Activated CD4-positive, alpha-beta T cell treated with anti-CD3 and anti-CD28 coated beads, Interleukin-2, amount 50 U/mL, for 1 hour (primary cell): Measurements from ENCODE around the gene SLC27A1.
"Not testable (repeated sequence)": the region's sequence is repeated elsewhere in the genome, so short reads cannot be mapped to it uniquely, and the experiment has no call there.

ENCODE experiments used
- DNase-seq: peaks from one replicate; pipeline ENCODE4 v3.0.0-alpha.2; 2020

Gene SLC27A1

DNA sequence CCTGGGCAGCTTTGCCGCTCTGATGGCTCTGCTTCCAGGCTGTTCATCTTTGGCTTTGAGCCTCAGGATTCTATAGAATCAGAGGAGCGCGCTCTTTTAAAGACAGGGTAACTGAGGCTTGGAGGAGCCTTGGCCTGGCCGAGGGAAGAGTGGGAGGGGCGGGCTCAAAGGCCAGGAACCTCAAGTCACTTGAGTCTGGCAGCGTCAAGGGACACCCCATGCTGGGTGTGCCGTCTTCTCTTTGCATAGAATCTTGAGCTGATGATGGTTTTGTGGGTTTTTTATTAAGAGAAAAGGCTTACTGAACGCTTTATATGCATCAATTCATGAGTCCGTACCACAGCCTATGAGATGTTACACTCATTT is 42.2 kb downstream of the SLC27A1 start:
- DNase-seq, result no peak

DNA sequence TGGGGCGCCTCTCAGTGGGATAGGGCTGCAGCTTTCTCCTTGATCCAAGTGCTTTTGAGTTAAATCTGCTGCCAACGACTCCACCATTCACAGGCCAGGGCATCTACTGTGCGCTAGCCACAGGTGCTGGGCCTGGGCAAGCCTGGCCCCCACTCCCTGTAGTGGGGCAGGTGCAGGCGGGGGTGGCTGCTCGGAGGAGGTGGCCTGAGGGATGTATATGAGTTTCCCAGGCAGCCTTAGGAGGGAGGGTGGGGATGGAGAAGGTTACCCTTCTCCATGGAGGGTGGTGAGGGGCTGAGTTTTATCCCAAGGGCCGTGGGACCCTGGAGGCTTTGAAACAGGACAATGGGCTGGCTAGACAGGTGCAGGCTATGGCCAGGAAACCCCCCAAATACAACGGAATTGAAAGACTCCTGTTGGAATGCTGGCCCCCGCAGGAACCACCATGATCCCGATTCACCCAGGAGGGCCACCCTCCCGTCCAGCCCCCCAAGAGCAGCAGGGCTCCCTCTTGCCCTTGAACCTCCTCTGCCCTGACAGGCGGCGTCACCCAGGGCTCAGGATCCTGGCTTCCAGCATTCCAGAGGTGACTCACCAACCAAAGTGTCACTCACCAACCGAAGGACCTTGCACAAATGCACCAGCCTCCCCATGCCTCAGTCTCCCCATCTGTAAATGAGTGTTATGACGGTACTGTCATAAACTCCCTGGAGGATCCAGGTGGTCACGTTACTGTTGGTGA is 45.3 kb downstream of the SLC27A1 start:
- no peak for DNase-seq

DNA sequence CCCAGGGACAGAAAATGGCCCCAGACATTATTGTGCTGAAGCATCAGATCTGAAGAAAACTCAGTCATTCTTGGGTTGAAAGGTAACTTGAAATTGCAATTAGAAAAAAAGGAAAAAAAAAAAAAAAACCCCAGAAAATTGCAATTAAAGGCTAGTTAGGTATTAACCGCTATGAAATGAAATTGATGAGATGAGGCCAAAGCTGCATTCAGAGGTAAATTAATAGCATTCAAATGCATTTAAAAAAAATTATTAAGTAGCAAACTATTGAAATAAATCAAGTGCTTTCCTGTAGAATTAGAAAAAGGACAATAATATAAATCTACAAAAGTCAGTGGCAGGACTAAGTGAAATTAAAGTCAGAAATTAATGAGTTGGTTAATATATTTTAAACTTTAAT is 47.6 kb downstream of the SLC27A1 start:
- DNase-seq, result no peak

DNA sequence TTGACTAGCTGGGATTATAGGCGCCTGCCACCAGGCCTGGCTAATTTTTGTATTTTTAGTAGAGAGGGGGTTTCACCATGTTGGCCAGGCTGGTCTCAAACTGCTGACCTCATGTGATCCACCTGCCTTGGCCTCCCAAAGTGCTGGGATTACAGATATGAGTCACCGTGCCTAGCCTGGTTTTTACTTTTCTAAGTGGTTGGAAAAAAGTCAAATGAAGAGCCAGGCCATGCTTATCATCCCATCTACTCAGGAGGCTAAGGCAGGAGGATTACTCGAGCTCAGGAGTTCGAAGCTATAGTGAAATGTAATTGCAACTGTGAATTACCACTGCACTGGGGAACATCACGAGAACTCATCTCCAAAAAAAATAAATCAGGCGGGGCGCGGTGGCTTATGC is 48.3 kb downstream of the SLC27A1 start:
- DNase-seq, result not testable (repeated sequence)

DNA sequence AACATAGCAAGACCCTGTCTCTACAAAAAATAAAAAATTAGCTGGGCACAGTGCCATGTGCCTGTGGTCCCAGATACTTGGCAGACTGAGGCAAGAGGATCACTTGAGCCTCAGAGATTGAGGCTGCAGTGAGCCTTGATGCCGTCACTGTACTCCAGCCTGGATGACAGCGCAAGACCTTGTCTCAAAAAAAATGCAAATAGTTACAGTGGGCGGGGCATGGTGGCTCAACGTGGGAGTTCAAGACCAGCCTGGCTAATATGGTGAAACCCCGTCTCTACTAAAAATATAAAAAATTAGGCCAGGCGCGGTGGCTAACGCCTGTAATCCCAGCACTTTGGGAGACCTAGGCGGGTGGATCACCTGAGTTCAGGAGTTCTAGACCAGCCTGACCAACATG is 49.6 kb downstream of the SLC27A1 start:
- DNase-seq, result no peak

DNA sequence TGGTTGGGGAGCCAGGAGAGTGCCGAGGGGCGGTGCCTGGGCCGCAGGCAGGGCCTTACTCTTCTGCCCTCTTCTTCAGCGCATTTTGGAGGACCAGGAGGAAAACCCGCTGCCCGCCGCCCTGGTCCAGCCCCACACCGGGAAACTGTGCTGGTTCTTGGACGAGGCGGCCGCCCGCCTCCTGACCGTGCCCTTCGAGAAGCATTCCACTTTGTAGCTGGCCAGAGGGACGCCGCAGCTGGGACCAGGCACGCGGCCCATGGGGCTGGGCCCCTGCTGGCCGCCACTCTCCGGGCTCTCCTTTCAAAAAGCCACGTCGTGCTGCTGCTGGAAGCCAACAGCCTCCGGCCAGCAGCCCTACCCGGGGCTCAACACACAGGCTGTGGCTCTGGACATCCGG is 50.5 kb downstream of the SLC27A1 start:
- no peak for DNase-seq

DNA sequence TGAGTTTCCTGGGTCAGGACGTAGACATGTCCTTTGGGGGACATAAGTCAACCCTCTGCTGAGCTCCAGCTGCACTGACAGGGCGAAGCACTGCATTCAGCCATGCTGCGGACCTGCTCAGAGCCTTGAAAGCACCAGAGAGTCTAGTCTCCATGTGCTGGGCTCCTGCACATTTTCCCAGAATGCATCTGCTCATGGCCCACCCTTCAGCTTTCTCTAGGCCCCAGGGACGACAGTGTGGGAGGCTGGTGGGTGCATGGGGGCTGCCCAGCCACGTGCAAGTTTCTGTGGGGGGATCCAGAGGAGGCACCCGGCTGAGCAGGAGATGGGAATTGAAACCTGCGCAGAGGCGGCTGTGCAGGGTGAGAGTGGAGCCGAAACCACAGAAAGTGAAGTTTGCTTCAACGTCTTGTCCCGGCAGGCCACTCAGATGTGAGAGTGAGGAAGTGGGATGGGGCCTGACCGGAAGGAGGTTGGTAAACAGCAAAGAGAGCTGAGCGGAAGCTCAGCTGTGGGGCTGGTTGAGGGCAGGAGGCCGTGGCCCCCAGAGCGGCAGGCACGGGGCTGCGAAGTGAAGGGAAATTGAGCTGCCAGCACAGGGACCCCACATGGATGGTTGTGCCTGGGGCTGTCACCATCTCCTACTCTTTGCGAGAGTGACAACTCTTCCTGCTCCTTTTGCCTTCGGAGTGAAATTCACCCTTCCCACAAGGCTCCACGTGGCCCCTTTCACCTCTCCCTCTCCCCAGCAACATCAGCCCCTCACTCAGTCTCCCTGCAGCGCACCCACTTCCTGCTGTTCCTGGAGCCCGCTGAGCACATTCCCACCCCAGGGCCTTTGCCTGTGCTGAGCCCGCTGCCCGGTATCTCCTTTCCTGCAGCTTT is 52.9 kb downstream of the SLC27A1 start:
- no peak for DNase-seq

DNA sequence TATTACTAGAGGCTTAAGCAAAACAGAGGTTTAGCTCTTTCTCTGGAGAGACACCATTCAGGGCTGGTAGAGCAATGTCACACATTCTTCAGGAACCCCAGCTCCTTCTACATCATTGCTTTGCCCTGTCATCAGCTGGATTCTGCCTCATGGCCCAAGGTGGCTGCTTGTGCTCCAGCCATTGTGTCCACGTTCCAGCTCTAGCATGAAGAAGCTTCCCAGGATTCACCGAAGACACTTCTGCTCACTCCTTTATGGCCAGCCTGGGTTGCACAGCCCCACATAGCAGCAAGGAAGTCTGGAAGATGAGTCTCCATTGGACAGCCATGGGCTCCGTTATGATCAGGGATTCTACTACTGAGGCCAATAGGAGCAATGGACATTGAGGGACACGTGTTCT is 54.3 kb downstream of the SLC27A1 start:
- no peak for DNase-seq

DNA sequence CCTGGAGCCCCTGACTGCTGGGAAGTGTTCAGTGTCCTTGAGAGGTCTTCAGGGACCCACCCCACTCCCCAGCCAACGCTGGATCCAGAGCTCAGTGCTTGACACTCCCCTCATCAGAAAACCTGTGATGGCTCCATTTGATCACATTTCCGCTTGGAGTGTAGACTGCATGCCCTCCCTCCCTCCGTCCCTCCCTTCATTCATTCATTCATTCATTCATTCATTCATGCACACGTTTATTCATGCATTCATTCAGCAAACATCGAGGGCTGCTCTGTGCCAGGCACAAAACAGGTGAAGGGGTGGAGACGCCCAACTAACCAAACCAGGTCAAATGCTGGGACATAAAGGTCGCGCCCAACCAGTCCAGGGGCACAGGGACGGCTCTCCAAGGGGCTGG is 54.8 kb downstream of the SLC27A1 start:
- DNase-seq, result no peak

DNA sequence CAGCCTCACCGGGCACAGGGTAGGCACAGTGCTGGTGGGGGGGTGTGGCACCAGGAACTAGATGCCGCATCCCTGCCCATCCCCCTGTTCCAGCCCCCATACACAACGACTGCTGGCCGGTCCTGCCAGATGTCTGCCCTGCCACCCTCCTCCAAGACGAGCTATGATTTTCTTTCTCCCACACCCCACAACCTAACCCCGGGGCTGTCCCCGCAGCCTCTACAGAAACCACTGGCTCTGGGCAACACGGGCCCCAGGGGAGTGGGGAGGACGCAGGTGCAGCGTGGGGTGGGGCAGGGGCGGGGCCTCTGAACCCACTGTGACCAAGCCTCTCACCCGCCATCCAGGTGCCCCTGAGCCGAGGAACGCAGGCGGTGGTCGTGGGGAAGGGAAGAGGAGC is 56.6 kb downstream of the SLC27A1 start:
- no peak for DNase-seq

DNA sequence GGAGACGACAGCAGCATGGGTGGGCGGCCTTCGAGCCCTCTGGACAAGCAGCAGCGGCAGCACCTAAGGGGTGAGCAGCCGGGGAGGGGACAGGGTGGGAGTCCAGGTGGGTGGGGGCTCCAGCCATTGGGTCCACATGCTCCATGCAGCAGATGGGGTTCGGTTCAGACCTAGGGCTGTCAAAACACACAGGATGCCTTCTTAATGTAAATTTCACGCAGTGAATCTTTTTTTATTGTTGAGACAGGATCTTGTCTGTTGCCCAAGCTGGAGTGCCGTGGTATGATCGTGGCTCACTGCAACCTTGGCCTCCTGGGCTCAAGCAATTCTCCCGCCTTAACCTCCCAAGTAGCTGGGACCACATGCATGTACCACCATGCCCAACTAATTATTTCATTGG is 57.0 kb downstream of the SLC27A1 start:
- no peak for DNase-seq

DNA sequence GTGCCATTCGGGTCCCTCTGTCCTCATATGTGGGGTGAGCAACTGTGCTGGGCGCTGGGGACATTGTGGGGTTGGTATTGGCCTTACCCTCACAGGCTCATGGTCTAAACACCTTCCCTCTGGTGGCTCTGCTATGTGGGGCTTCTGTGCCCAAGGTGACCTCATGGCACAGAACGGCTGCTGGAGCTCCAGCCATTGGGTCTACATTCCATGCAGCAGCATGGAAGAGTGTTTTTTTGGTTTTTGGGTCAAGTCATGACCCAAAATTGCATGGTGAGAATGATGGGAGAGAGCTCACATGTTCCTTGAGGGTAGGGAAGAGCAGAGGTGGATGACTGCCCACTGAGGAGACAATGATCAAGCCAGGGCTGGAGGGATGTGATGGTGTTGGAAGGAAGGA is 58.3 kb downstream of the SLC27A1 start:
- no peak for DNase-seq

DNA sequence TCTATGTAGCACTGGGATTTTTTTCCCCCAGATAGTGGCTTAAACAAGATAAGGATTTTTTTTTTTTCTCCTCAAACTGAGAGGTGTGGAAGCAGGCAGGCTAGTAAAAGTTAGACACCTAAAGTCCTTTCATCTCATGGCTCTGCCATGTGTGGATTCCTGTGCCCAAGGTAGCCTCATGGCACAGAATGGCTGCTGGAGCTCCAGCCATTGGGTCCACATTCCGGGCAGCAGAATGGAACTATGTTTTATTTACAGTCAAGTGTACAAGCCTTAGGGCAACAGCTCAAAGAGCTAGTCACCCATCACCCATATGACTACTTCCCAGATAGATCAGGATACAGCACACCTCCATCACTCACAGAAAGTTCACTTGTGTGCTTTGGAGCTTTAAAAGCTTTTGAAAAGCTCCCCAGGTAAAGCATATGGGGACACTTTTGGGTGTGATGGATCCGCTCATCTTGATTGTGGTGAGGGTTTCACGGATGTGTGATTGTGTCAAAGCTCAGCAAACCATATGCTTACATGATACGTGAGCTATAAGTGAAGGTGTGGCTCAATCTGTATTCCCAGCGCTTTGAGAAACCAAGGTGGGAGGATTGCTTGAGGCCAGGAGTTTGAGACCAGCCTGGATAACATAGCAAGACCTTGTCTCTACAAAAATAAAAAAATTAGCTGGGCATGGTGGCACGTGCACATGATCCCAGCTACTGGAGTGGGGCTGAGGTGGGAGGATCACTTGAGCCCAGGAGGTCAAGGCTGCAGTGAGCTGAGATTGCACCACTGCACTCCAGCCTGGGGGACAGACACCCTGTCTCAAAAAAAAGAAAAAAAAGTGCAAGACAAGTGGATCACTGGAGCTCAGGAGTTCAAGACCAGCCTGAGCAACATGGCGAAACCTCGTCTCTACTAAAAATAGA is 59.2 kb downstream of the SLC27A1 start:
- DNase-seq, result no peak

DNA sequence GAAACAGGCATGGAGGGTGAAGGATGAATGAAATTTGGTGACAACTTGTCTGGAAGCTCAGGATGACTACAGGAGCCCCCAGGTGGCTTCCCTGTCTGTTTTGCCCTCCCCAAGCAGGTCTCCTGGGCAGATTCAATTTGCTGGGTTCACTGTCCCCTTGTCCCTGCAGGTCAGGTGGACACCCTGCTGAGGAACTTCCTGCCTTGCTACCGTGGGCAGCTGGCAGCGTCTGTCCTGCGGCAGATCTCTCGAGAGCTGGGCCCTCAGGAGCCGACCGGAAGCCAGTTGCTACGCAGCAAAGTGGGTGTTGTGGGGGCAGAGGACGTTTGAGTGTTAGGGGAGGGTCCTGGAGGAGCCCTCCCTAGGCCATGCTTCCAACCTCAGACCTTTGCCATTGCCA is 60.3 kb downstream of the SLC27A1 start:
- DNase-seq, result no peak

DNA sequence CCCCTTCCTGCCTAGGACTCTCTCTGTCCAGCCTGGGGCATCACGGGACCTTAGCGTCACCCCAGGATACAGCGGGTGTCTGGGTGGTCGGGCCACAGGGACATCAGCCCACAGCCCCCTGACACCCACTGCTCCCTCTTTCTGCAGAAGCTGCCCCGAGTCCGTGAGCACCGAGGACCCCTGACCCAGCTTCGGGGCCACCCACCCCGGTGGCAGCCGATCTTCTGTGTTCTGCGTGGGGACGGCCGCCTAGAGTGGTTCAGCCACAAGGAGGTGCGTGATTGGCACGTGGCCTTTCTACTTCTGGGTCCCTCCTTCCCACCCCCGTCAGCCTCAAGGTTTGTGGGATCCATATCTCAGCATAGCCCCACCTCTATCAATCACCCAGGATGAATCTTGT is 61.8 kb downstream of the SLC27A1 start:
- no peak for DNase-seq

DNA sequence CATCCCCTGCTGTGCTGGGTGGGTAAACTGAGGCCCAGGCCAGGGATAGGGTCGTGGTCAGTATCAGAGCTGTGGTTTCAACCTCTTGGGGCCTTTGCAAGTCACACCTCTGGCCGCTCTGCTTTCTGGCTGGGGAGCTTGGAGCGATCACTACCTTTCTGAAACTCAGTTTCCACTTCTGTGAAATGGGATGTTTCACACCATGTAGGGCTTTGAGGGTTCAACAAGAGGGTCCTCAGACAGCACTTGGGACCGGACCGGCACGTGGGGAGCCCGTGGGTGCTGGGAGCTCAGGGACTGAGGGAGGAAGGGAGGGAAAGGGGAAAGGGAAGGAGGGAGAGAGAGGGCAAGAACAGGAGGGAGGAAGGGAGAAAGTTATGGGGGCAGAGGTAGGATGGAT is 62.2 kb downstream of the SLC27A1 start:
- no peak for DNase-seq

DNA sequence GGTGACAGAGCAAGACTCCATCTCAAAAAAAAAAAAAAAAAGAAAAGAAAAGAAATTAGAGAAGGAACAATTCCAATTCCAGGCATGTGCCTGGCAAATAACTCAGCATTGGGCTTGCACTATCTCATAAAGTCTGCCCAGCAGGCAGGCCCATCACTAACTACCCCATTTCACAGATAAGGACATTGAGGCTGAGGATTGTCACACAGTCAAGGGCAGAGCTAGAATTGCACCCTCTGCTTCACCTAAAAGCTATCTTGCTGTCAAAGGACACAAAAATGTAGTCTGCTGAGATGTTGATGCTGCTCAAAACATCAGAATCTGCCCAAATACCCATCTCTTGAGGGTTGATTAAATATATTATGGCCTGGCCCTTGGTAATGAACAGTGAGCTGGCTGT is 64.4 kb downstream of the SLC27A1 start:
- DNase-seq, result no peak

DNA sequence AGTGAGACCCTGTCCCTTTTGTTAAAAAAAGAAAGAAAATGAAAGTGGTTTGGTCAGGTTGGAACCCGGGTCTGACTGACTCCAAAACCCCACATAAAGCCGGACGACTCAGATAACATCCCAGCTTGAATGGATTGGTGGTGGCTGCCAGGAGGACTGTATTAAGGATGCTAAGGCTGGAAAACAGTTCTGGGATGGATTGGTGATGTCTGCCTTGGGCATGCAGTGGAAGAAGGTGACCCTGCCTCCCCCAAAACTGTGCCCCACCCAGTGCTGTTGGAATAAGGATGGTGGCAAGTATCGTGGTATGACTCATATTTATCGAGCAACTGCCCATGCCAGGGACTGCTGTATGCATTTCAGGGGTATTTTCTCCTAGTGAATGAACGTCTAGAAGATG is 66.6 kb downstream of the SLC27A1 start:
- no peak for DNase-seq

DNA sequence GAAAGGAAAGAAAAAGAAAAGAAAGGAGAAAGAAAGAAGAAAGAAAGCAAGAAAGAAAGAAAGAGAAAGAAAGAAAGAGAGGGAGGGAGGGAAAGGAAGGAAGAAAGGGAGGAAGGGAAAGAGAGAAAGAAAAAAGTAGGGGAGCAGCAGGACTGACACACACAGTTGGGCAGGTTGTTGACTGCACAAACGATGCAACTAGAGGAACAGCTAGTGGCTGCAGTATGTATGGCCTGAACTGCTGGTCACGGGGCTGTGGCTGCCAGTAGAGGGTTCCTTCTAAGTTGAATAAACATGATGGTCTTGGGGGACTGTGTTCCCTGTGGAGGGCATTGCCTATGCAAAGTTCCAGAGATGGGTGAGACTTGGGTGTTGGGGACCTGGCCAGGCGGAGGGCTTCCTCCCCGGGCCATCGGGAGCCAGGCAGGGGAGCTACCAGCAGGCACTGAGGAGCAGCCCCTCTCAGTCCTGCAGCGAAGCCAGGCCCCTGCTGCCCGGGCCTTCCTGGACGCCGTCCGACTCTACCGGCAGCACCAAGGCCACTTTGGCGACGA is 68.4 kb downstream of the SLC27A1 start:
- no peak for DNase-seq

DNA sequence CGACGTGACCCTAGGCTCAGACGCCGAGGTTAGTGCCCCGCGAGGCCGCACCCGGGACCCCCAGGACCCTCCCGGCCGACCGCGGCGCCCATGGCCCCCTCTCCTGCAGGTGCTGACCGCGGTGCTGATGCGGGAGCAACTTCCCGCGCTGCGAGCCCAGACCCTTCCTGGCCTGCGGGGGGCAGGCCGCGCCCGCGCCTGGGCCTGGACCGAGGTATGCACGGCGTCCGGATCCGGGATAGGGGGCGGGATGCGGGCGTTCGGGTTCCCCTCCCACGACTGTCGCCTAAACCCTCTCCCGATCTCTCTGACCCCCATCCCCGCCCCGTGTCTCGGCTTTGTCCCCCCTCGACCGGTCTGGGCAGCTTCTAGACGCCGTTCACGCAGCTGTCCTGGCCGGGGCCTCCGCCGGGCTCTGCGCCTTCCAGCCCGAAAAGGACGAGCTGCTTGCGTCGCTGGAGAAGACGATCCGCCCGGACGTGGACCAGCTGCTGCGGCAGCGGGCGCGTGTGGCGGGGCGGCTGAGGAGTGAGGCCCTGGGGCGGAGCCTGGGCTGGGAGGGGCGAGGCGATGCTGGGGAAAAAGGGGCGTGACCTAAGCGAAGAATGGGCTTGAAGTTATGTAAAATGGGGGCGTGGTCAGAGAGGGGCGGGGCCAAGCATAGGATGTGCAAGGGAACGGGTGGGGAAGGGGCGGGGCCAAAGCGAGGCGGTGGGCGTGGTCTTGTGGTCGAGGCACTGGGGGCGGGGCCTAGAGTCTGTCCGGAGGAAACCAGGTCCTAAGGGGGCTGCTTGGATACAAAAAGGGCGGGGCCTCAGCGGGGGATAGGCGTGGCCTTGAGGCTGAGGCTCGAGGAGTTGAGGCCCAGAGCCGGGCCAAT is 69.2 kb downstream of the SLC27A1 start:
- DNase-seq, result peak; percentile 98

DNA sequence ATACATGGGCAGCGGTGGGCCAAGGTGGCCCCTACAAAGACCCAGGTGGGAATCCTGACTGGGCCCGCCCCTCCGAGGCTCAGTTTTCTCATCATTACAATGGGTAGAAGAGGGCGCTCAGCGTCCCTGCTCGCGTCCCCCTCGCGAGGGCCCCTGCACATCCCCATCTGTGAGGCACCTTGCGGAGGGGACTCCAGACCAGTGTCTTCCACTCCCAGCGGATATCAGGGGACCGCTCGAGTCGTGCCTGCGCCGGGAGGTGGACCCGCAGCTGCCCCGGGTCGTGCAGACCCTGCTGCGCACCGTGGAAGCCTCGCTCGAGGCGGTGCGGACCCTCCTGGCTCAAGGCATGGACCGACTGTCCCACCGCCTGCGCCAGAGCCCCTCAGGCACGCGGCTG is 69.8 kb downstream of the SLC27A1 start:
- no peak for DNase-seq

DNA sequence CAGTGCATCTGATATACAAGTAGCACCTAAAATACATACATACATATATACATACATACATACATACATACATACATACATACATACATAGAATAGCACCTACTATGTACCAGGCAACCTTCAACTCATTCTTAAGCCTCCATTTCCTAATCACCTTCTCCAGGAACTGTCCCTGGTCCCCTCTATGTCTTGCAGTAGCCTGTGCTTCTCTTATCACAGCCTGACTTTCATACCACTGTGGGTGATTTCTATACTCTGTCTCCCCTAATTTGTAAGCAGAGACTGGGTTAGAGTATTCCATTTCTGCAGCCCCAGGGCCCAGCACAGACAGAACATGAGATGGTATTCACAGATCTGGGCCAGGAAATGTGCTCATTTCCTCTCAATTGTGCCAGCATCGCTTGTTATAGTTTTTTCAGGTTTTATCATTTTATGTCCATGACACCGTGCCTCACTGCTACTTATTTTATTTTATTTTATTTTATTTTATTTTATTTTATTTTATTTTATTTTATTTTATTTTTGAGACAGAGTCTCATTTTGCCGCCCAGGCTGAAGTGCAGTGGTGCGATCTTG is 70.9 kb downstream of the SLC27A1 start:
- DNase-seq, result no peak
